Smooth muscle cell (in vitro differentiated cells): Measurements from ENCODE around the gene HSD11B1L. TPM values are rescaled to one million over a fixed set of nuclear protein-coding genes. Genes with fewer than 3 reads are reported as not detected.

Experiments used
- DNase-seq: peaks from one replicate; lab custom pipeline; 2025; ENCODE audit not compliant: unreplicated experiment; lab: John Stamatoyannopoulos, UW
- H2AFZ ChIP-seq: fragments of 200-600 bp; sonication (generic); 2 replicates; pipeline ENCODE4 v1.6.0; 2016; ENCODE audit warnings: antibody characterized with exemption, low read depth, mild to moderate bottlenecking
- H3F3A ChIP-seq: fragments of 200-600 bp; sonication (generic); 2 replicates; pipeline ENCODE4 v1.6.0; 2017; ENCODE audit warnings: antibody characterized with exemption, low read depth
- H3K27ac ChIP-seq: fragments of 200-600 bp; sonication (generic); 2 replicates; pipeline ENCODE4 v1.5.1; 2016; ENCODE audit warnings: low read depth, mild to moderate bottlenecking
- H3K27me3 ChIP-seq: fragments of 200-600 bp; sonication (generic); 2 replicates; pipeline ENCODE4 v1.6.1; 2016; ENCODE audit warnings: low read depth, mild to moderate bottlenecking
- H3K36me3 ChIP-seq: fragments of 200-600 bp; sonication (generic); 2 replicates; pipeline ENCODE4 v1.5.1; 2016; ENCODE audit warnings: low read depth
- H3K4me1 ChIP-seq: fragments of 200-600 bp; sonication (generic); 2 replicates; pipeline ENCODE4 v1.5.1; 2016; ENCODE audit warnings: low read depth
- H3K4me2 ChIP-seq: fragments of 200-600 bp; sonication (generic); 2 replicates; pipeline ENCODE4 v1.6.0; 2016; ENCODE audit warnings: mild to moderate bottlenecking
- H3K4me3 ChIP-seq: fragments of 200-600 bp; sonication (generic); 2 replicates; pipeline ENCODE4 v1.5.1; 2016; ENCODE audit warnings: mild to moderate bottlenecking
- H3K79me2 ChIP-seq: fragments of 200-600 bp; sonication (generic); 2 replicates; pipeline ENCODE4 v1.6.0; 2016; ENCODE audit warnings: low read depth, mild to moderate bottlenecking
- H3K9ac ChIP-seq: fragments of 200-600 bp; sonication (generic); 2 replicates; pipeline ENCODE4 v1.6.0; 2016; ENCODE audit warnings: low read depth
- H3K9me3 ChIP-seq: fragments of 200-600 bp; sonication (generic); replicated peaks from 2 replicates; pipeline ENCODE4 v1.5.1; 2016; ENCODE audit warnings: low read depth
- H4K20me1 ChIP-seq: fragments of 200-600 bp; sonication (generic); 2 replicates; pipeline ENCODE4 v1.6.0; 2016; ENCODE audit warnings: low read depth
- CTCF ChIP-seq: fragments of 200-600 bp; sonication (generic); IDR thresholded peaks from 2 replicates; pipeline ENCODE4 v1.5.1; 2017; ENCODE audit warnings: borderline replicate concordance, mild to moderate bottlenecking, antibody characterized with exemption; ENCODE audit not compliant: insufficient read depth, poor library complexity, severe bottlenecking
- WGBS: methylation state at CpG from one replicate; pipeline ENCODE4 v1.1.7; 2016; ENCODE audit warnings: low lambda C conversion rate; 5-methylcytosine and 5-hydroxymethylcytosine counted together
- polyA plus RNA-seq: library from polyadenylated mRNA; unstranded; fragments of >200 nt; fragmentation: Nextera tagmentation; extraction: Ambion mirVana; gene quantifications from 2 replicates; pipeline ENCODE4 v1.2.1, GENCODE V29; 2016
- total RNA-seq: library from RNA; depleted of rRNA; stranded (reverse); fragments of >200 nt; gene quantifications from 2 replicates; pipeline ENCODE4 v1.2.3, GENCODE V29; 2014

Gene HSD11B1L
- total and polyA plus RNA-seq, 2 experiments from 2014 or later: 28.0 to 28.4 TPM

GRCh38 chr19:5690955-5691821 lies 10.4 kb downstream of the HSD11B1L start:
- 8% methylated on average over 53 of the region's 54 CpGs for WGBS
- TF ChIP-seq CTCF: no peak
- peaks cover 58% of the 10 kb centered on the region for H3K79me2 ChIP-seq
- peaks cover 14% of the 10 kb centered on the region for H3F3A ChIP-seq
- H3K27ac ChIP-seq: peak overlapping the region; percentile 69
- no peak for DNase-seq
- peak overlapping the region; percentile 88 for H3K9ac ChIP-seq
- H3K4me3 ChIP-seq: peak overlapping the region; percentile 74
- H3K9me3 ChIP-seq: no peaks in the 10 kb centered on the region
- H3K4me2 ChIP-seq: peak overlapping the region; percentile 90
- H3K4me1 ChIP-seq: peaks cover 10% of the 10 kb centered on the region
- no peak overlapping the region for H2AFZ ChIP-seq
- H3K36me3 ChIP-seq: no peaks in the 10 kb centered on the region
- peaks cover 63% of the 10 kb centered on the region for H4K20me1 ChIP-seq
- H3K27me3 ChIP-seq: no peaks in the 10 kb centered on the region

GRCh38 chr19:5691822-5692722 lies 11.2 kb downstream of the HSD11B1L start:
- H3K27ac ChIP-seq: peak overlapping the region; percentile 69
- no peak overlapping the region for H2AFZ ChIP-seq
- peak overlapping the region; percentile 74 for H3K4me3 ChIP-seq
- H3F3A ChIP-seq: peaks cover 14% of the 10 kb centered on the region
- H3K9ac ChIP-seq: peak overlapping the region; percentile 88
- peak overlapping the region; percentile 90 for H3K4me2 ChIP-seq
- H3K4me1 ChIP-seq: peaks cover 10% of the 10 kb centered on the region
- DNase-seq: no peak
- peaks cover 69% of the 10 kb centered on the region for H4K20me1 ChIP-seq
- no peaks in the 10 kb centered on the region for H3K27me3 ChIP-seq
- H3K79me2 ChIP-seq: peaks cover 58% of the 10 kb centered on the region
- H3K36me3 ChIP-seq: no peaks in the 10 kb centered on the region
- H3K9me3 ChIP-seq: no peaks in the 10 kb centered on the region
- WGBS: 83% methylated on average over 42 of the region's 42 CpGs
- no peak for TF ChIP-seq CTCF

- Histone ChIP-seq H3F3A (peaks cover 14% of the 10 kb centered on the region), H3K27me3 (no peaks in the 10 kb centered on the region), H3K27ac (peak overlapping the region; percentile 69), H3K9ac (no peak overlapping the region), H3K4me2 (no peak overlapping the region), H3K79me2 (peaks cover 58% of the 10 kb centered on the region), H3K9me3 (no peaks in the 10 kb centered on the region), H3K36me3 (no peaks in the 10 kb centered on the region), H4K20me1 (peaks cover 76% of the 10 kb centered on the region), H3K4me1 (peaks cover 10% of the 10 kb centered on the region), H2AFZ (no peak overlapping the region), H3K4me3 (no peak overlapping the region)
- DNase-seq: no peak
- WGBS: 95% methylated on average over 7 of the region's 7 CpGs
- no peak for TF ChIP-seq CTCF
Measured at GRCh38 chr19:5692723-5693194, 11.9 kb downstream of the HSD11B1L start.
